ENCODE data around the gene EGLN1.

The EGLN1 gene

DNA sequence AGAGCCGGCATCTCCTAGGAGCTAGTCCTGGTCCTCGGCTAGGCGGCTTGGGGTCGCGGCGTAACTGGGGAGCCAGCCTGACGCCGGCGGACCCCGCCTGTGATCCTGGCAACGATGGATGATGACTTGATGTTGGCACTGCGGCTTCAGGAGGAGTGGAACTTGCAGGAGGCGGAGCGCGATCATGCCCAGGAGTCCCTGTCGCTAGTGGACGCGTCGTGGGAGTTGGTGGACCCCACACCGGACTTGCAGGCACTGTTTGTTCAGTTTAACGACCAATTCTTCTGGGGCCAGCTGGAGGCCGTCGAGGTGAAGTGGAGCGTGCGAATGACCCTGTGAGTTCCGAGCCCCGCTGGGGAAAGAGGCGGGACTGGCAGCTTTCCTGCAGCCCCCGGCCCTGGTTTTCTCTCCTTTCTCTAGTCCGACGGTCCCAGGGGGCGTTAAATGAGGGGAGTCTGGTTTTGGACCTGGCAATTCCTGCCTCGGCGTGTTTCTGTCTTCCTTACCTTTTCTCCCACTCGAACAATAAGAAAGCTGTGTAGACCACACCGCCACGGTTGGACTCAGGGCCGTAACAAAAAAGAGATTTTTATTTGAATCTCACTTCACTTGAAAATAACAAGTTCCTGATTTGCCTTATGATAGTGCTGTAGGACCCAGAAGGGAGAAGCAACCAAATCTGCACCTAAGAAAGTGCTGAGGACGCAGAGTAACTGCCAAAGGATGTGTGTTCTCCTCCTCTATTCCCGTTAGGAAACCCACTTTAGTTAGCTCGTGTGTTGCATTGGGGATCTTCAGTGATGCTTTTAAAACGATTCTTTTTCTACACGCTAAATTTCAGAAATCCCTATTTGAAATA lies 83.6 kb downstream of the EGLN1 start, which contains the start of gene SPRTN:
SPRTN (plus strand) TSS at position 24 of the 859 bp plus-strand sequence; CDS start at position 115, 91 bp downstream.
- H3K4me1 Mint-ChIP-seq = peaks cover 43% of the 10 kb centered on the region
- H3K36me3 Mint-ChIP-seq = peaks cover 62% of the 10 kb centered on the region
- ATAC-seq (peak; percentile 86), DNase-seq (ENCODE audit: low spot score in 2 of 2) (no peak)
- H3K27ac Mint-ChIP-seq = peak within 1 kb of the TSS; percentile 100
- H3K9me3 Mint-ChIP-seq = no peaks in the 10 kb centered on the region
- H3K4me3 Mint-ChIP-seq = peak within 1 kb of the TSS; percentile 98

GRCh38 chr1:231337472-231338269 lies 84.4 kb downstream of the EGLN1 start, which contains the start of gene EXOC8:
TSS of gene EXOC8 (minus strand) at chr1:231337852. CDS start at chr1:231337745, 107 bp downstream.
- DNase-seq (ENCODE audit: low spot score in 2 of 2) (peak; percentile 100), ATAC-seq (peak; percentile 85)
- H3K4me1 Mint-ChIP-seq = peaks cover 43% of the 10 kb centered on the region
- no peaks in the 10 kb centered on the region for H3K9me3 Mint-ChIP-seq
- H3K4me3 Mint-ChIP-seq = peak within 1 kb of the TSS; percentile 98
- H3K27ac Mint-ChIP-seq = peak within 1 kb of the TSS; percentile 100
- peaks cover 70% of the 10 kb centered on the region for H3K36me3 Mint-ChIP-seq

- DNase-seq (ENCODE audit: low spot score in 2 of 2) (no peak), ATAC-seq (peak; percentile 2)
- Mint-ChIP-seq H3K27ac (peak overlapping the region; percentile 100), H3K4me1 (peaks cover 43% of the 10 kb centered on the region), H3K36me3 (peaks cover 73% of the 10 kb centered on the region), H3K4me3 (peak overlapping the region; percentile 98), H3K9me3 (no peaks in the 10 kb centered on the region)
Measured at GRCh38 chr1:231337043-231337471, 85.0 kb downstream of the EGLN1 start.

GRCh38 chr1:231335663-231336602 lies 86.2 kb downstream of the EGLN1 start:
- peak overlapping the region; percentile 98 for H3K4me3 Mint-ChIP-seq
- DNase-seq (ENCODE audit: low spot score in 2 of 2) (no peak), ATAC-seq (no peak)
- H3K4me1 Mint-ChIP-seq = peaks cover 50% of the 10 kb centered on the region
- H3K36me3 Mint-ChIP-seq = peaks cover 73% of the 10 kb centered on the region
- peak overlapping the region; percentile 100 for H3K27ac Mint-ChIP-seq
- H3K9me3 Mint-ChIP-seq = no peaks in the 10 kb centered on the region

- Mint-ChIP-seq H3K4me1 (peaks cover 43% of the 10 kb centered on the region), H3K27ac (no peak overlapping the region), H3K9me3 (no peaks in the 10 kb centered on the region), H3K36me3 (peaks cover 64% of the 10 kb centered on the region), H3K4me3 (peak overlapping the region; percentile 98)
- ATAC-seq (no peak), DNase-seq (ENCODE audit: low spot score in 2 of 2) (no peak)
Measured at GRCh38 chr1:231334952-231335351, 87.1 kb downstream of the EGLN1 start.

GRCh38 chr1:231334079-231334666 lies 87.9 kb downstream of the EGLN1 start:
- Mint-ChIP-seq H3K36me3 (peaks cover 64% of the 10 kb centered on the region), H3K4me3 (peak overlapping the region; percentile 98), H3K9me3 (no peaks in the 10 kb centered on the region), H3K27ac (no peak overlapping the region), H3K4me1 (peaks cover 38% of the 10 kb centered on the region)
- ATAC-seq (no peak), DNase-seq (ENCODE audit: low spot score in 2 of 2) (no peak)

DNA sequence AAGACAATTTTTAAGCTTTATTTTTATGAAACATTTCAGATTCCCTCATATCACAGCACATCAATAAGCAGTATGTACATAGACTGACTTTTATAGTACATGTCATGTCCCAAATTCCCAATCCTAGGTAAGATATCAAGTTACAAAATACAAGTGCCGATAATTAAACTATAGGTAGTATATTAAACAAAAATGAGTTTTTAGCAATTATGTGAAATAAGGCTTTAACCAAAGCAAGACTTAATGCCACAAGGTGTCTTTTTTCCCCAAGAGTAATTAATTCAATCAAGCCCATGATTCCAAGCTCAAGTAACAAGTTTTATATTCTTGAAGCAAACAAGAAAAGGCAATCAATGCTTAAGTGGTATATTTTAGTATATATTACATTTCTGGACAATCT lies 89.3 kb downstream of the EGLN1 start:
- Mint-ChIP-seq H3K27ac (no peak overlapping the region), H3K36me3 (peaks cover 53% of the 10 kb centered on the region), H3K4me1 (peaks cover 28% of the 10 kb centered on the region), H3K4me3 (no peak overlapping the region), H3K9me3 (no peaks in the 10 kb centered on the region)
- no peak for ATAC-seq
- DNase-seq (ENCODE audit: low spot score in 2 of 2) = no peak

DNA sequence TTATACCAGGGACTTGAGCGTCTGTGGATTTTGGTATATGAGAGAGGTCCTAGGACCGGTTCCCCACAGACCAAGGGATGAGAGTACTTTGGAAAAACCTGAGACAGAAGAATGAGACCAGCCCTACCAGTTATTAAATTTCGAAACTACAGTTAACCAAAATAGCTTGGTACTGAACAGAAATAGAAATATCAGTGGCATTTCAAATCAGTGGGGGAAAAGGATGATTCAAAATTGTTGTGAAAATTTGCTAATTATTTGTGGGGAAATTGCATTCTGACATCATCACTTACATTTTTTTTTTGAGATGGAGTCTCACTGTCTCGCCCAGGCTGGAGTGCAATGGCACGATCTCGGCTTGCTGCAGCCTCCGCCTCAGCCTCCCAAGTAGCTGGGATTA lies 92.6 kb downstream of the EGLN1 start:
- no peak overlapping the region for H3K27ac Mint-ChIP-seq
- H3K36me3 Mint-ChIP-seq = peaks cover 31% of the 10 kb centered on the region
- H3K4me3 Mint-ChIP-seq = no peak overlapping the region
- H3K9me3 Mint-ChIP-seq = no peaks in the 10 kb centered on the region
- DNase-seq (ENCODE audit: low spot score in 2 of 2) (no peak), ATAC-seq (no peak)
- peaks cover 7% of the 10 kb centered on the region for H3K4me1 Mint-ChIP-seq

GRCh38 chr1:231327617-231328016 lies 94.5 kb downstream of the EGLN1 start:
- no peak overlapping the region for H3K4me3 Mint-ChIP-seq
- no peak for ATAC-seq
- peaks cover 13% of the 10 kb centered on the region for H3K36me3 Mint-ChIP-seq
- no peaks in the 10 kb centered on the region for H3K9me3 Mint-ChIP-seq
- peaks cover 7% of the 10 kb centered on the region for H3K4me1 Mint-ChIP-seq
- H3K27ac Mint-ChIP-seq = no peak overlapping the region
- no peak for DNase-seq (ENCODE audit: low spot score in 2 of 2)

DNA sequence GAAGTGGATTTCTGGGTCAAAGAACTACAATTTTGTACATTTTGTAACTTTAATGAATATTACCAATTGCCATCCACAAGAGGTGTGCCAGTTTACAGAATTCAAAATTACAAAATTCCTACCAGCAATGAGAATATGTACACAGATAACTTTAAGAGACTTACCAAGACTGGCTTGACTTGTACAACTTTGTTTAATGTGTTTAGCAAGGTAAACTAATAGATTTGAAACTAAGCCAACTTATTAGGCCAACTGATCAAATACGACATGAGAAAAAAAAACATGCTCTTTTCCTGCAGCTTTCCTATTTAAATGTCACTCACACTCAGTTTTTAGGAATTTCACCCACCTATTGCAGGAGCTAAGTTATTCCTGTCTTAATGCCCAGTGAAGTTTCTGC lies 95.8 kb downstream of the EGLN1 start:
- DNase-seq (ENCODE audit: low spot score in 2 of 2) (no peak), ATAC-seq (no peak)
- Mint-ChIP-seq H3K9me3 (no peaks in the 10 kb centered on the region), H3K36me3 (no peaks in the 10 kb centered on the region), H3K27ac (no peak overlapping the region), H3K4me1 (no peaks in the 10 kb centered on the region), H3K4me3 (no peak overlapping the region)

DNA sequence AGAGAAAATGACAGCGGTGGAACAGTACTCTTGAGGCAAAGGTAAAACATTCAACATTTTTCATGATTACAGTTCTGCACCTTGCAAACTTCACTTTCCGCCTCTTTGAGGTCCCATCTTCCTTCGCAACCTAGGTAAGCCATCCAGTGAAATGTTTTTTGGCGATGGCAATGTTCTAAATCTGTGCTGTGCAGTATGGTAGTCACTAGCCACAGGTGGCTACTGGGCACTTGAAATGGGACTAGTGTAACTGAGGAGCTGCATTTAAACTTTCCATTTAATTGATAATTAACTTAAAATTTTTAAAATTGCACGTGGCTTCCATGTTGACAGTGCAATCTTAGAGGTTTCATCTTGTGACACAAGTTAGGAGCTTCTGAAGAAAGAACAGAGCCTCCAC lies 97.4 kb downstream of the EGLN1 start:
- Mint-ChIP-seq H3K27ac (no peak overlapping the region), H3K9me3 (no peaks in the 10 kb centered on the region), H3K4me3 (no peak overlapping the region), H3K4me1 (no peaks in the 10 kb centered on the region), H3K36me3 (no peaks in the 10 kb centered on the region)
- DNase-seq (ENCODE audit: low spot score in 2 of 2) (no peak), ATAC-seq (no peak)

- no peak overlapping the region for H3K27ac Mint-ChIP-seq
- H3K36me3 Mint-ChIP-seq = no peaks in the 10 kb centered on the region
- DNase-seq (ENCODE audit: low spot score in 2 of 2) (no peak), ATAC-seq (no peak)
- no peaks in the 10 kb centered on the region for H3K9me3 Mint-ChIP-seq
- no peak overlapping the region for H3K4me3 Mint-ChIP-seq
- H3K4me1 Mint-ChIP-seq = no peaks in the 10 kb centered on the region
Measured at GRCh38 chr1:231322880-231323530, 99.1 kb downstream of the EGLN1 start.

- Mint-ChIP-seq H3K4me1 (peaks cover 6% of the 10 kb centered on the region), H3K36me3 (no peaks in the 10 kb centered on the region), H3K4me3 (no peak overlapping the region), H3K9me3 (no peaks in the 10 kb centered on the region), H3K27ac (no peak overlapping the region)
- no peak for DNase-seq (ENCODE audit: low spot score in 2 of 2)
- no peak for ATAC-seq
Measured at GRCh38 chr1:231319080-231319479, 103.0 kb downstream of the EGLN1 start.

GRCh38 chr1:231318568-231318967 lies 103.5 kb downstream of the EGLN1 start:
- Mint-ChIP-seq H3K36me3 (no peaks in the 10 kb centered on the region), H3K9me3 (no peaks in the 10 kb centered on the region), H3K27ac (no peak overlapping the region), H3K4me3 (no peak overlapping the region), H3K4me1 (peaks cover 6% of the 10 kb centered on the region)
- no peak for DNase-seq (ENCODE audit: low spot score in 2 of 2)
- ATAC-seq = no peak

Data from stimulated activated effector memory CD8-positive, alpha-beta T cell treated with anti-CD3 and anti-CD28 coated beads, Interleukin-12 subunit alpha, Interleukin-12 subunit beta, amount 100 ng/mL, for 72 hours (primary cell).